ENCODE measurements around the gene FOSB.
A peak's percentile ranks its signal among the peaks of the same experiment; 100 is the strongest.

FOSB gene

DNA sequence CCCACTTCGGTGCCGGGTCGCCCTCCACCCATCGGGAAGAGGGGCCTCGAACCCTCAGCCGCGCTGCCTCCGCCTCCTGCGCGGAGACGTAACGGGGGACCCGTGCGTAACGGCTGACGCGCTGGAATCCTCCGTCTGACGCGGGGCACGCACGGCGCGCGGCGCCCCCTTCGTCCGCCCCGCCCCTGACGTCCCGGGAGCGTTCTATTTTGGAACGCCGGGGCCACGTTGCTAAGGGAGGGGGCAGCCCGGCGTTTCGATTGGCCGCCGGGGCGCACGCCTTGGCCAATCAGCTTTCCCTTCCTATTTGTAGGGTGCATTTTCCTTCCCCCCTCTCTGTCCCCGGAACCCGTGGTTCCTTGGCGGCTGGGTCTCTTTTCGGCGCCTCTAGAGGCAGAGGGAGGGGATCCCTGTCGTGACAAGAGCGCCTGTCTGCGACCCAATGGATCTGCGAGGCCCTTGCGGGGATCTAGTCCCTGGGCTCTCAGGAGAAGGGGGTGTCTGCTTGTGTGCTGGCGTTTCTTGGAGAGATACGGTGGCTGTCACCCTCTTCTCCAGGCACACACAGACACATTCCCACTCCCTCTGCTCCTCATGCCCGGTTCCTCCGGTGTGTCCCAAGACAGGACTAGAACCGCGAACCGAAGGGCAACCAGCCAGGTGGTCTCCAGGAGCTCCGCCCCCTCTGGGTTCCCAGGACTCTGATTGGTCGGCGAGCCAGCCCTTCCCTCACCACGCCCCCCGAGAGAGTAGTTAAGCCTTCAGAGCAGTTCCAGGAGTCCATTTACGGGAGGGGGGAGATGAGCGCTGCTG, 1.5 kb downstream of the FOSB start:
- DNase-seq, result peak; percentile 84 to 97 (median 90)

DNA sequence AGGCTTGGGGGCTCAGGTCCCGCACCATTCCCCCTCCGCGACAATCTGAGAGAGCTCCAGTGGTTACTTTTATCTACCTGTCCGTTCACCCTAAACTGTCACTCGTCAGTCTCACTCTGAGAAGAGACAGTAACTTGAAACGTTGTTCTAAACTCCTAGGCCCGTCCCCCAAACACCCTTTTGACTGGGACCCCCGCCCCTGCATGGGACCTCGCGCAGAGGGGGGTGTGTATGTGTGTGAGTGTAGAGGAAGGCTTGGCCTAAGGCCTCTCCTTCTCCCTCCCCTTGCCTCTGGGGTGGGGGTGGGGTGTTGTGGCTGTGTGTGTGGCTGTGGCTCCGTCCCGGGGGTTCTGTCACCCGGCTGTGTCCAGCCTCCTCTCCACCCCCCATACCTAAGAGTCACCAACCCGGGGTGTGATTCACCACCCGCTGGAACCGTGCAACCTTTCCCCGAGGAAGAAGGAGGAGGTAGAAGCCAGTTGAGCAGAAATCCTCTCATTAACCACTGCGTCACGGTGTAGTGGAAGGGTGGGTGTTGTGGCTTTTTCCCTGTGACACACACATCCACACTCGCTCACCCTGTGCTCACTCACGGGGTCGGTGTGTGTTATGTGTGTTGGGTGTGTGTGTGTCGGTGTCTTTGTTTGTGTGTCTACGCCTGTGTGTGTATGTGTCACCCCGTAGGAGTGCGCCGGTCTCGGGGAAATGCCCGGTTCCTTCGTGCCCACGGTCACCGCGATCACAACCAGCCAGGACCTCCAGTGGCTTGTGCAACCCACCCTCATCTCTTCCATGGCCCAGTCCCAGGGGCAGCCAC, 2.4 kb downstream of the FOSB start:
- DNase-seq, result no peak

DNA sequence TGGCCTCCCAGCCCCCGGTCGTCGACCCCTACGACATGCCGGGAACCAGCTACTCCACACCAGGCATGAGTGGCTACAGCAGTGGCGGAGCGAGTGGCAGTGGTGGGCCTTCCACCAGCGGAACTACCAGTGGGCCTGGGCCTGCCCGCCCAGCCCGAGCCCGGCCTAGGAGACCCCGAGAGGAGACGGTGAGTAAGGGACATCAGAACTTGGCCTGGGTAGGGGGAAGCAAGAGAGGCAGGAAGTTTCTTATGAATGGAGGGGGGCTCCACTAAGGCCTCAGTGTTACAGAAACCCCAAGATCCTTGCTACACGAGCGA, 2.9 kb downstream of the FOSB start:
- DNase-seq, result no peak

DNA sequence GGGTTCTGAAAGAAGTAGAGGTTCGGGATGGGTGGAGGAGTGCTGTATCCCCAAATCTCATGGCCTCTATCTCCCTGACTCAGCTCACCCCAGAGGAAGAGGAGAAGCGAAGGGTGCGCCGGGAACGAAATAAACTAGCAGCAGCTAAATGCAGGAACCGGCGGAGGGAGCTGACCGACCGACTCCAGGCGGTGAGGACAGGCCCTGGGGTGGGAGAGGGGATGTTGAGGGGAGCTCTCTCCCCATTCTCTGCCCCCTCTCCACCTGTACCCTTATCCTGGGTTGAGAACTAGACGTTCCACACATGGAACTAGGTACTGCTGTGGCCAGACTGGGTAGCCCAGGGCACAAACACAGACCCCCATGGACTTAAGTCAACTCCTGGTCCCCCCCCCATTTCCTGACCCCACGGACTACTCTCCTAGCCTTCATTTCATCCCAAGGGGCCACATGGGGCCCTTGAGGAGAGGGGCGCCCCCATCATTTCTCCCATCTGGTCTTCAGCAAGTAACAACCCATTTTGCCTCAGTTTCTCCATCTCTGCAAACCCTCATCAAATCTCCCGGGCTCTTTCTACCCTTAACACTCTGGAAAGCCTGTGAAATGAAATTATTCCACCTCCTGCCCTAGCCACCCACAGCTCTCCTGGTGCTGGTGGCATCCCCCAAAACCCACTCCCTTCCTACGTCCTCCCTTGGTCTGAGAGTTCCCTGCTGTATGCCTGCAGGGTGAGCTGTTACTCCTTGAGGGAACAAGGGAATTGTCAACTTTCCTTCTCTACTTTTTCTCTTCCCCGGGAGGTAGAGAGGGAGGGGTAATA, 3.5 kb downstream of the FOSB start:
- no peak for DNase-seq

DNA sequence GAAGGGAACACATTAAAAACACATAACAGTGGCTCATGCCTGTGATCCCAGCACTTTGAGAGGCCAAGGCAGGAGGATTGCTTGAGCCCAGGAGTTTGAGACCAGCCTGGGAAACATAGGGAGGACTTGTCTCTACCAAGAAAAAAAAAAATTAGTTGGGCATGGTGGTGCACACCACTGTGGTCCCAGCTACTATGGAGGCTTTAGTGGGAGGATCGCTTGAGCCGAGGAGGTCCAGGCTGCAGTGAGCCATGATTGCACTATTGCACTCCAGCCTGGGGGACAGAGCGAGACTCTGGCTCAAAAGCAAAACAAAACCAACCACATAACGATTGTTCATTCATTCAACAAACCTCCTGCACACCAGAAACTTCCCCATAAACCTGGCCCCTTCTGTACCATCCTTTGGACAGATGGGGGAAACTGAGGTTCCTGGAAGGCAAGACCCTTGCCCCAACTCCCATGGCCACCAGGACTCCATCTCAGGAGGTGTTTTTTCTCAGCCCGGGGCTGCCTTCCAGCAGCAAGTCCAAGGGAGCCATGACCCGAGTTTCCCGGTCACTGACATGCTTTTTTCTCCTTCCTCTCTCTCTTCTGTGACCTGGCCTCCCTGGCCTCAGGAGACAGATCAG, 4.3 kb downstream of the FOSB start:
- DNase-seq, result no peak

DNA sequence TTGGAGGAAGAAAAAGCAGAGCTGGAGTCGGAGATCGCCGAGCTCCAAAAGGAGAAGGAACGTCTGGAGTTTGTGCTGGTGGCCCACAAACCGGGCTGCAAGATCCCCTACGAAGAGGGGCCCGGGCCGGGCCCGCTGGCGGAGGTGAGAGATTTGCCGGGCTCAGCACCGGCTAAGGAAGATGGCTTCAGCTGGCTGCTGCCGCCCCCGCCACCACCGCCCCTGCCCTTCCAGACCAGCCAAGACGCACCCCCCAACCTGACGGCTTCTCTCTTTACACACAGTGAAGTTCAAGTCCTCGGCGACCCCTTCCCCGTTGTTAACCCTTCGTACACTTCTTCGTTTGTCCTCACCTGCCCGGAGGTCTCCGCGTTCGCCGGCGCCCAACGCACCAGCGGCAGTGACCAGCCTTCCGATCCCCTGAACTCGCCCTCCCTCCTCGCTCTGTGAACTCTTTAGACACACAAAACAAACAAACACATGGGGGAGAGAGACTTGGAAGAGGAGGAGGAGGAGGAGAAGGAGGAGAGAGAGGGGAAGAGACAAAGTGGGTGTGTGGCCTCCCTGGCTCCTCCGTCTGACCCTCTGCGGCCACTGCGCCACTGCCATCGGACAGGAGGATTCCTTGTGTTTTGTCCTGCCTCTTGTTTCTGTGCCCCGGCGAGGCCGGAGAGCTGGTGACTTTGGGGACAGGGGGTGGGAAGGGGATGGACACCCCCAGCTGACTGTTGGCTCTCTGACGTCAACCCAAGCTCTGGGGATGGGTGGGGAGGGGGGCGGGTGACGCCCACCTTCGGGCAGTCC, 5.0 kb downstream of the FOSB start:
- DNase-seq, result no peak

DNA sequence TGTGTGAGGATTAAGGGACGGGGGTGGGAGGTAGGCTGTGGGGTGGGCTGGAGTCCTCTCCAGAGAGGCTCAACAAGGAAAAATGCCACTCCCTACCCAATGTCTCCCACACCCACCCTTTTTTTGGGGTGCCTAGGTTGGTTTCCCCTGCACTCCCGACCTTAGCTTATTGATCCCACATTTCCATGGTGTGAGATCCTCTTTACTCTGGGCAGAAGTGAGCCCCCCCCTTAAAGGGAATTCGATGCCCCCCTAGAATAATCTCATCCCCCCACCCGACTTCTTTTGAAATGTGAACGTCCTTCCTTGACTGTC, 5.5 kb downstream of the FOSB start:
- no peak for DNase-seq

DNA sequence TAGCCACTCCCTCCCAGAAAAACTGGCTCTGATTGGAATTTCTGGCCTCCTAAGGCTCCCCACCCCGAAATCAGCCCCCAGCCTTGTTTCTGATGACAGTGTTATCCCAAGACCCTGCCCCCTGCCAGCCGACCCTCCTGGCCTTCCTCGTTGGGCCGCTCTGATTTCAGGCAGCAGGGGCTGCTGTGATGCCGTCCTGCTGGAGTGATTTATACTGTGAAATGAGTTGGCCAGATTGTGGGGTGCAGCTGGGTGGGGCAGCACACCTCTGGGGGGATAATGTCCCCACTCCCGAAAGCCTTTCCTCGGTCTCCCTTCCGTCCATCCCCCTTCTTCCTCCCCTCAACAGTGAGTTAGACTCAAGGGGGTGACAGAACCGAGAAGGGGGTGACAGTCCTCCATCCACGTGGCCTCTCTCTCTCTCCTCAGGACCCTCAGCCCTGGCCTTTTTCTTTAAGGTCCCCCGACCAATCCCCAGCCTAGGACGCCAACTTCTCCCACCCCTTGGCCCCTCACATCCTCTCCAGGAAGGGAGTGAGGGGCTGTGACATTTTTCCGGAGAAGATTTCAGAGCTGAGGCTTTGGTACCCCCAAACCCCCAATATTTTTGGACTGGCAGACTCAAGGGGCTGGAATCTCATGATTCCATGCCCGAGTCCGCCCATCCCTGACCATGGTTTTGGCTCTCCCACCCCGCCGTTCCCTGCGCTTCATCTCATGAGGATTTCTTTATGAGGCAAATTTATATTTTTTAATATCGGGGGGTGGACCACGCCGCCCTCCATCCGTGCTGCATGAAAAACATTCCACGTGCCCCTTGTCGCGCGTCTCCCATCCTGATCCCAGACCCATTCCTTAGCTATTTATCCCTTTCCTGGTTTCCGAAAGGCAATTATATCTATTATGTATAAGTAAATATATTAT, 6.1 kb downstream of the FOSB start:
- no peak for DNase-seq

DNA sequence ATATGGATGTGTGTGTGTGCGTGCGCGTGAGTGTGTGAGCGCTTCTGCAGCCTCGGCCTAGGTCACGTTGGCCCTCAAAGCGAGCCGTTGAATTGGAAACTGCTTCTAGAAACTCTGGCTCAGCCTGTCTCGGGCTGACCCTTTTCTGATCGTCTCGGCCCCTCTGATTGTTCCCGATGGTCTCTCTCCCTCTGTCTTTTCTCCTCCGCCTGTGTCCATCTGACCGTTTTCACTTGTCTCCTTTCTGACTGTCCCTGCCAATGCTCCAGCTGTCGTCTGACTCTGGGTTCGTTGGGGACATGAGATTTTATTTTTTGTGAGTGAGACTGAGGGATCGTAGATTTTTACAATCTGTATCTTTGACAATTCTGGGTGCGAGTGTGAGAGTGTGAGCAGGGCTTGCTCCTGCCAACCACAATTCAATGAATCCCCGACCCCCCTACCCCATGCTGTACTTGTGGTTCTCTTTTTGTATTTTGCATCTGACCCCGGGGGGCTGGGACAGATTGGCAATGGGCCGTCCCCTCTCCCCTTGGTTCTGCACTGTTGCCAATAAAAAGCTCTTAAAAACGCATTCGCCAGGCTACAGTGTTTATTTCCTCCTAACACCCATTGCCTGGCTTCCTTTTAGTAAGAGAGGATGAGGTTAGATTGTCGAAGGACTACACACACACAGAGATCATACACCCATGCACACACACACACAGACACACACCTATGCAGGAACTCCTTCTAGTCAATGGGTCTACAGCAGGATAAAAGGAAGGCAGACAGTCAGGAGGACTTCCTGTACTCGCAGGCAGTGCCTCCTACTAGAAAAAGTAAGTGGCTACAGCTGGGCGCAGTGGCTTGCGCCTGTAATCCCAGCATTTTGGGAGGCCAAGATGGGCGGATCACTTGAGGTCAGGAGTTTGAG, 7.1 kb downstream of the FOSB start:
- no peak for DNase-seq

DNA sequence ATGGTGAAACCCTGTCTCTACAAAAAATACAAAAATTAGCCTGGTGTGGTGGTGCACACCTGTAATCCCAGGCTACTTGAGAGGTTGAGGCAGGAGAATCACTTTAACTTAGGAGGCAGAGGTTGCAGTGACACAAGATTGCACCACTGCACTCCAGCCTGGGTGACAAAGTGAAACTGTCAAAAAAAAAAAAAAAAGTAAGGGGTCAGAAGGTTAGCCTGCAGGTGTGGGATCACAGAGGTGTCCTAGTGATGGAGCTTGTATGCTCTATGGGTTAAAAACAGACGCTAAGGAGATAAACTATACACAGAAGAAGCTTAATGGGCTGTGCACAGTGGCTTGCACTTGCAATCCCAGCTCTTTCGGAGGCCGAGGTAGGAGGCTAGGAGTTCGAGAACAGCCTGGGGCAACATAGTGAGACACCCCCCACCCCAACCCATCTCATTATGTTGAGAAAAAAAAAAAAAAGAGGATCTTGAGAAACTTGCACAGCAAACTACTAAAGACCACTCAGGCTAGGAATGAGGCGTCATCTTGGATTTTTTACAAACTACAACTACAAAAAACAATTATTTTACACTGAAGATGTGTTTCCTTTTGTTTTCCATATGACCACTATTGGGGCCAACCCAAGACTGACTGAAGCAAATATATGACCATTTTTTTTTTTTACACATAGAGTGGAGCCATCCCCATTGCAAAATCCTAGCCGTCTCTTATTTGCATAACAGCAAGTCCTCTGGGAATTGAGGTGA, 7.9 kb downstream of the FOSB start:
- DNase-seq, result no peak

DNA sequence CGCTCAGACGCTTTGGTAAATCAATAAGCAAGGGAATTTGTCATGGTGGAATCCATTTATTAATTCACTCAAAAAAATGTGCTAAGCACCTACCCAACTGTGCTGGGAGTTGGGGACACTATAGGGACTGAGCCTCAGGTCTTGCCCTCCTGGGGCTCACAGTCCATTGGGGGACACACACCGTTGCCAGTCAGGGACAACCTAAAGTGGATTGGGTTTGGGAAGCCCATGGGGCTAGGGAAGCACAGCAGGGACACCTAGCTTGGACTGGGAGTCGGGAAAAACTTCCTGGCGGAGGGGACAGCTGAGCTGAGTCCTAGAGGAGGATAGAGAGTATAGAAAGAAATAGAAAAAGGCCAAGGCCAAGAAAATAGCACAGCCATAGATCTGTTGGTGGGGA, 8.5 kb downstream of the FOSB start:
- no peak for DNase-seq

DNA sequence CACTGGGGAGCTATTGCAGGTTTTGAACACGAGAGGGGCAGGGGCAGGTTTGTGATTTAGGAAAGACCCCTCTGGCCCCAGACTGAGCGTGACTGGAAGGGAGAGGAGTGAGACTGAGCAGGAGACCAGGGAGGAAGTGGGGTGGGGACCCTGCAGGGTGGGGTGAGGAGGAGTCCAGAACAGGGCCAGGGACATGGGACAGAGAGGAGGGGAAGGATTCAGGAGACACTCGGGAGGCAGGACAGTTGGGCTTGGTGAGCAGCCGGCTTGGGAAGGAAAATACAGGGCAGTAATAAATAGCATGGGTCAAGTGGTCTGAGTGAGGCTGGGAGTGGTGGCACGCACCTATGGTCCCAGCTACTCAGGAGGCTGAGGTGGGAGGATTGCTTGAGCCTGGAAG, 9.4 kb downstream of the FOSB start:
- no peak for DNase-seq

DNA sequence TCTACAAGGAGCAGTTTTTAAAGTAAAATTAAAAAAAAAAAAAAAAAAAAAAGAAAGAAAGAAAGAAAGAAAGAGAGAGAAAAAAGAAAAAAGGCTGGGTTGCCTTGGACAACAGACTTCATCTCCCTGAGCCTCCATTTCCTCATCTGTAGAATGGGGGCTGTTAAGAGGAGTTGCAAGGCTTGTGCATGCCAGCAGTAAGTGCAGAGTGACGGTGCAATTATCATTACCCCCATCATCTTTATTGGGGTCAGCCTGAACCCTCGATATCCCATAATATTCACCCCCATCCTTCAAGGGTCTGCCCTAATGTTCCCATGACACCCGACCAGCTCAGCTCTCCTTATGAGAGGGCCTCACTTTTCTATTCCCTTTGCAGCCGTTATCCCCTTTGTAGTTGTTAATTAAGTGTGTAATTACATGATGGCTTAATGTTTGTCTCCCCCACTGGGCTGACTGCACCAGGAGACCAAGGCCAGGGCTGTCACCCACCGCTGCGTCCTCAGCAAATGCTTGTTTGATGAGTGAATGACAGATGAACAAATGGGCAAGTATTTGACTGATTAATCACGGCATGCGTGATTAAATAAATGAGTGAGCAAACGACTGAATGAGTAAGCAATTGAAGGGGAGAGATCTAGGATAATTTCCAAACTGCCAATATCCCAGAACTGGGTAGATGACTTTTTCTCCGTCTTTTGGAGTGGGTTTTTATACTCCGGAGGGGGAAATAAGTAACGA, 10.1 kb downstream of the FOSB start:
- DNase-seq, result peak in 2 of 3 experiments; percentile 85 to 95

DNA sequence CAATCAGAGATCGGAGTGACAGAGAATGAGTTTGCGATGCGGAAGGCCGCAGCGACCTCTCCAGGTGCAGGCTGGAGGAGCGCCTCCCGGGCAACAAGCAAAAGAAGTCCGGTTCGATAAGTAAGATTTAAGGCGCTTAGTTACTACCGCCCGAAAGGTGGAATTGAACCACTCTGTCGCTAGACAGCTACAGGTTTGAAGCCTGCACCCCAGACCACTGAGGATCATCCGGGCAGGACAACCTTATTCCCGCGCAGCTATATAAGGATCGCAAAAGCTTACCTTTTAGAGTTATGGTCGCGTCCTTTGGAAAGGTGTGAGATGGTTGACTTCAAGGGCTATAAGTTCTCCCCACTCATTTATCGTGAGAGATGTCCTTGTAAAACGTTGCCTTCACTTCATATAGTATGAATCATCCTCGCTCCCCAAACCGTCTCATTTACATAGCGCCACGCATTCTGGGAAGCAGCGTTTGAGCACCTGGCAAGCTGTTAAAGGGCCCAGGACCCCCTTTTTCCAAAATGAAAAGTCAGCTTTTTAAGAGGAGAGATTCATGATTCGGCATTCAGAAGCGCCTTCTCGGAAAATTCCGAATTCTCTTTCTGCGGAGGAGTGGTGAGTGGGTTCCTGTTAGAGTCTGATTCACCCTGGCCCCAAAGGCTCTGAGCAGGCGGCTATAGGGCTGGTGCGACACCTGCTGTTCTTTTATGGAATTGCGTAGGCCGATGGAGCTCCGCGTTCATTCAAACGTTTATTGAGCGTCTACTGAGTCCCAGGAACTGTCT, 10.8 kb downstream of the FOSB start:
- DNase-seq, result peak; percentile 85 to 97 (median 91)

DNA sequence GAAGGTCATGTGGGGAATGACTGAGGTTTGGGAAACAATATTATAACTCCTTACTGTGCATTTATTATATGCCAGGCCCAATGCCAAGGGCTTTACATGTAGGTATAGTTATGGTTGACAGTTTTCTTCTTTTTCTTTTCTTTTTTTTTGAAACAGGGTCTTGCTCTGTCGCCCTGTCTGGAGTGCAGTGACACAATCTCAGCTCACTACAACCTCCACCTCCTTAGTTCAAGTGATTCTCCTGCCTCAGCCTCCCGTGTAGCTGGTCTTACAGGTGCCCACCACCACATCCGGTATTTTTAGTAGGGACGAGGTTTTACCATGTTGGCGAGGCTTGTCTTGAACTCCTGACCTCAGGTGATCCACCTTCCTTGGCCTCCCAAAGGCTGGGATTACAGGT, 15.2 kb downstream of the FOSB start:
- no peak for DNase-seq

DNA sequence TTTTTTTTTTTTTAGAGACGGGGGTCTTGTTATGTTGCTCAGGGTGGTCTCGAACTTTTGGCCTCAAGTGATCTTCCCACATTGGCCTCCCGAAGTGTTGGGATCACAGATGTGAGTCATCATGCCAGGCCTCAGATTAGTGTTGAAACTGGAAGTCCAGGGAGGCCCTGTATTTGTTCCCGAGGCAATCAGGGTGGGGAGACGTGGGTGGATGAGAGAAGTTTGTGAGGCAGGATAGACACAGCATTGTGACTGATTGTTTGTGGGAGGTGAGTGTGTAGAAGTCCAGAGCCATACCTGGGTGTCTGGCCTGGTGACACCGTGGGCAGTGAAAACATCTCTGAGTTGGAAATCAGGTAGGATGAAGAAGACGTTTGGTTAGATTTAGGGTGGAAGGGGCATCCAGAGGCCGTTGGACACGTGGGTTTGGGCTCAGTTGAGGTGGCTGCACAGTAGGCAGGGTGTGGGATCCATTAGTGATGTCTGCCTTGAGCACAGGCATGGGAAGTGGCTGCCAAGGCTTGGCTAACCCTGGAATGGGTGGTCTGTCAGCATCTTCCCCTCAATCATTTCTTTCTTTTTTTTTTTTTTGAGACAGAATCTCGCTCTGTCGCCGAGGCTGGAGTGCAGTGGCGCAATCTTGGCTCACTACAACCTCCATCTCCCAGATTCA, 16.6 kb downstream of the FOSB start:
- no peak for DNase-seq

All from NCI-H1417 (cell line).